Panc1 (cell line): ENCODE measurements around the gene SHB. TPM values are rescaled to one million over a fixed set of nuclear protein-coding genes. Genes with fewer than 3 reads are reported as not detected.

ENCODE experiments used
- ATAC-seq: fragments of 200-7000 bp; cut with Tn5 transposase; 2 replicates; pipeline ENCODE4 v1.9.1; 2020; ENCODE audit warnings: mild to moderate bottlenecking, moderate library complexity
- BruUV-seq: library from RNA; stranded (reverse); fragments of 400-500 nt; replicated peaks from 2 replicates; lab custom pipeline; 2021; lab: Mats Ljungman, UMichigan
- CTCF ChIA-PET: fragments of 300-600 bp; sonication (Branson Sonifier 250); formaldehyde crosslinking; loops from one replicate; lab custom pipeline; 2022; ENCODE audit warnings: antibody characterized with exemption; lab: Charles Lee
- POLR2A ChIA-PET: fragments of 300-600 bp; sonication (Branson Sonifier 250); formaldehyde crosslinking; loops from one replicate; lab custom pipeline; 2022; ENCODE audit warnings: antibody characterized with exemption; lab: Charles Lee
- DNase-seq: peaks from one replicate; pipeline ENCODE4 v3.0.0-alpha.2; 2010; ENCODE audit warnings: low read depth, low spot score
- H3K27ac ChIP-seq: 2 replicates; pipeline ENCODE4 v1.5.1; 2011; ENCODE audit warnings: mild to moderate bottlenecking, low read length, inconsistent platforms
- H3K27me3 ChIP-seq: fragments of 200-500 bp; sonication (Bioruptor generic); 2 replicates; pipeline ENCODE4 v1.6.0; 2014; ENCODE audit warnings: low read length, inconsistent platforms; ENCODE audit not compliant: control insufficient read depth, insufficient read depth
- H3K36me3 ChIP-seq: fragments of 200-500 bp; sonication (Bioruptor generic); 2 replicates; pipeline ENCODE4 v1.5.1; 2014; ENCODE audit warnings: inconsistent platforms, mild to moderate bottlenecking, low read length, moderate library complexity; ENCODE audit not compliant: control insufficient read depth, insufficient read depth
- H3K4me1 ChIP-seq: 2 replicates; pipeline ENCODE4 v1.5.1; 2011; ENCODE audit warnings: inconsistent platforms, mild to moderate bottlenecking, low read length, moderate library complexity; ENCODE audit not compliant: control insufficient read depth, insufficient read depth
- H3K4me3 ChIP-seq, 2 experiments: 2 replicates each; pipeline ENCODE4 v1.5.1; 2011 to 2012; ENCODE audit warnings: low read depth in 2 of 2, low read length in 2 of 2, mild to moderate bottlenecking in 2 of 2, inconsistent platforms in 1 of 2, moderate library complexity in 1 of 2
- H3K9me3 ChIP-seq: fragments of 200-500 bp; sonication (Bioruptor generic); 2 replicates; pipeline ENCODE4 v1.5.1; 2014; ENCODE audit warnings: low read depth, mild to moderate bottlenecking, inconsistent platforms, low read length, moderate library complexity; ENCODE audit not compliant: control insufficient read depth, insufficient read depth
- CTCF ChIP-seq: fragments of 450-650 bp; IDR thresholded peaks from 2 replicates; pipeline ENCODE4 v1.5.1; 2017; ENCODE audit warnings: mild to moderate bottlenecking
- POLR2AphosphoS5 ChIP-seq: IDR thresholded peaks from 2 replicates; pipeline ENCODE4 v1.6.1; 2012; ENCODE audit warnings: mild to moderate bottlenecking, low read depth, low read length, moderate library complexity
- REST ChIP-seq, 2 experiments: IDR thresholded peaks; 2 replicates each; pipeline ENCODE4 v1.6.1; 2011 to 2012; ENCODE audit warnings: low read depth in 2 of 2, control low read depth in 1 of 2, low read length in 1 of 2, mild to moderate bottlenecking in 1 of 2, moderate library complexity in 1 of 2; ENCODE audit not compliant: insufficient read depth in 1 of 2
- SIN3A ChIP-seq: IDR thresholded peaks from 2 replicates; pipeline ENCODE4 v1.6.1; 2012; ENCODE audit warnings: low read depth, mild to moderate bottlenecking, low read length, moderate library complexity, borderline replicate concordance; ENCODE audit not compliant: insufficient read depth
- TCF7L2 ChIP-seq: IDR thresholded peaks from 2 replicates; pipeline ENCODE4 v1.6.1; 2011; ENCODE audit warnings: mild to moderate bottlenecking, low read depth, low read length, inconsistent platforms
- in situ Hi-C: cut with HindIII; loops from 2 replicates; pipeline ENCODE4 v1.10.0; 2016; ENCODE audit warnings: low sequenced_read_pairs, low pct_unique_long_range_greater_than_20kb
- intact Hi-C: fragments of 100-400 bp; cut with micrococcal nuclease; formaldehyde crosslinking; loops from one replicate; pipeline ENCODE4 v1.10.0; 2022; ENCODE audit not compliant: unreplicated experiment
- total RNA-seq: library from RNA; stranded (reverse); gene quantifications from one replicate; pipeline ENCODE4 v1.2.1, GENCODE V29; 2021; ENCODE audit not compliant: unreplicated experiment

Gene SHB
- total RNA-seq, 1 experiment from 2014 or later, result 59.9 TPM

GRCh38 chr9:37919246-37919955, 149.6 kb downstream of the SHB start:
- ATAC-seq, result no peak
- BruUV-seq, result no TSS peak
- DNase-seq, result no peak
- in situ Hi-C loops, result no loop called here
- no peak for TF ChIP-seq REST (IDR thresholded peaks at IDR 0.05; ENCODE audit: insufficient read depth in 1 of 2, low read depth in 2 of 2, low read length in 1 of 2)
- TF ChIP-seq CTCF, result no peak
- TF ChIP-seq POLR2AphosphoS5, result no peak
- TF ChIP-seq TCF7L2, result no peak
- TF ChIP-seq SIN3A, result no peak
- Histone ChIP-seq H3K36me3 (no peaks in the 10 kb centered on the region; the same call in none of the 2 replicates), H3K27me3 (no peaks in the 10 kb centered on the region), H3K9me3 (no peaks in the 10 kb centered on the region), H3K4me3 (no peak overlapping the region), H3K27ac (no peak overlapping the region), H3K4me1 (peaks cover 31% of the 10 kb centered on the region)
- POLR2A ChIA-PET, result no interaction called here
- intact Hi-C loops, result no loop called here
- CTCF ChIA-PET, result no interaction called here

GRCh38 chr9:37918665-37919170, 150.3 kb downstream of the SHB start:
- no peaks in the 10 kb centered on the region; the same call in none of the 2 replicates for H3K36me3 ChIP-seq
- H3K9me3 ChIP-seq, result no peaks in the 10 kb centered on the region
- intact Hi-C loops, result no loop called here
- POLR2A ChIA-PET, result no interaction called here
- DNase-seq (no peak), ATAC-seq (no peak)
- in situ Hi-C loops, result no loop called here
- BruUV-seq, result no TSS peak
- H3K4me1 ChIP-seq, result peaks cover 37% of the 10 kb centered on the region
- H3K4me3 ChIP-seq, result no peak overlapping the region
- H3K27me3 ChIP-seq, result no peaks in the 10 kb centered on the region
- H3K27ac ChIP-seq, result no peak overlapping the region
- CTCF ChIA-PET, result no interaction called here
- TF ChIP-seq POLR2AphosphoS5 (no peak), CTCF (no peak), SIN3A (no peak), TCF7L2 (no peak), REST (IDR thresholded peaks at IDR 0.05; ENCODE audit: insufficient read depth in 1 of 2, low read depth in 2 of 2, low read length in 1 of 2) (no peak)
